IMR-90 (cell line): ENCODE data around the gene SH2D7. TPM values are rescaled to one million over a fixed set of nuclear protein-coding genes. Genes with fewer than 3 reads are reported as not detected.

ENCODE experiments used
- ATAC-seq: fragments of 200-7000 bp; cut with Tn5 transposase; 2 replicates; pipeline ENCODE4 v1.9.1; 2020; ENCODE audit warnings: low read depth, mild to moderate bottlenecking, moderate library complexity
- BruUV-seq: library from RNA; stranded (reverse); fragments of 400-500 nt; replicated peaks from 2 replicates; lab custom pipeline; 2021; lab: Mats Ljungman, UMichigan
- CTCF ChIA-PET: fragments of 300-600 bp; formaldehyde crosslinking; extraction: SDS; loops from one replicate; lab custom pipeline; 2021; ENCODE audit warnings: antibody characterized with exemption; lab: Yijun Ruan, JAX
- POLR2A ChIA-PET: fragments of 300-600 bp; sonication (Branson Sonifier 250); formaldehyde crosslinking; loops from one replicate; lab custom pipeline; 2022; ENCODE audit warnings: antibody characterized with exemption; ENCODE audit not compliant: unreplicated experiment; lab: Charles Lee
- DNase-seq: peaks from one replicate; pipeline ENCODE4 v3.0.0; 2013
- H2AFZ ChIP-seq: replicated peaks from 2 replicates; pipeline ENCODE3; 2013; ENCODE audit warnings: low read length, mild to moderate bottlenecking; ENCODE audit not compliant: poor library complexity
- H2AK5ac ChIP-seq: 2 replicates; pipeline ENCODE4 v1.6.1; 2013; ENCODE audit warnings: low read depth, low read length, inconsistent platforms
- H2AK9ac ChIP-seq: replicated peaks from 2 replicates; pipeline ENCODE3; 2013; ENCODE audit warnings: mild to moderate bottlenecking, low read depth, low read length, moderate library complexity; ENCODE audit not compliant: poor library complexity
- H2BK120ac ChIP-seq: 2 replicates; pipeline ENCODE4 v1.6.1; 2013; ENCODE audit warnings: low read depth, low read length, inconsistent platforms
- H2BK15ac ChIP-seq: 3 replicates; pipeline ENCODE4 v1.6.1; 2013; ENCODE audit warnings: low read depth, low read length, inconsistent platforms
- H2BK20ac ChIP-seq: 2 replicates; pipeline ENCODE4 v1.6.1; 2013; ENCODE audit warnings: low read depth, mild to moderate bottlenecking, inconsistent platforms, low read length, moderate library complexity
- H2BK5ac ChIP-seq: 2 replicates; pipeline ENCODE4 v1.6.1; 2013; ENCODE audit warnings: mild to moderate bottlenecking, low read depth, low read length, inconsistent platforms; ENCODE audit not compliant: poor library complexity, severe bottlenecking
- H3K14ac ChIP-seq: replicated peaks from 2 replicates; pipeline ENCODE4 v1.6.1; 2013; ENCODE audit warnings: low read depth, low read length, inconsistent platforms
- H3K18ac ChIP-seq: 2 replicates; pipeline ENCODE4 v1.6.1; 2013; ENCODE audit warnings: low read depth, low read length, control low read depth
- H3K23ac ChIP-seq: 2 replicates; pipeline ENCODE4 v1.6.1; 2013; ENCODE audit warnings: low read depth, low read length, inconsistent platforms
- H3K27ac ChIP-seq: 2 replicates; pipeline ENCODE4 v1.5.1; 2013; ENCODE audit warnings: mild to moderate bottlenecking, control low read depth, low read length; ENCODE audit not compliant: insufficient read depth
- H3K27me3 ChIP-seq: 2 replicates; pipeline ENCODE4 v1.6.1; 2013; ENCODE audit warnings: low read length; ENCODE audit not compliant: control insufficient read depth, insufficient read depth
- H3K36me3 ChIP-seq: 2 replicates; pipeline ENCODE4 v1.6.1; 2013; ENCODE audit warnings: low read length, mixed read lengths; ENCODE audit not compliant: control insufficient read depth, insufficient read depth
- H3K4ac ChIP-seq: 2 replicates; pipeline ENCODE4 v1.6.1; 2013; ENCODE audit warnings: low read depth, low read length, inconsistent platforms
- H3K4me1 ChIP-seq: 2 replicates; pipeline ENCODE4 v1.6.1; 2013; ENCODE audit warnings: low read length, mixed read lengths; ENCODE audit not compliant: control insufficient read depth, insufficient read depth
- H3K4me2 ChIP-seq: 2 replicates; pipeline ENCODE4 v1.6.1; 2013; ENCODE audit warnings: low read depth, mild to moderate bottlenecking, control low read depth, low read length, moderate library complexity
- H3K4me3 ChIP-seq: 2 replicates; pipeline ENCODE4 v1.5.1; 2013; ENCODE audit warnings: low read depth, mild to moderate bottlenecking, control low read depth, low read length, moderate library complexity; ENCODE audit not compliant: insufficient read depth
- H3K56ac ChIP-seq: 2 replicates; pipeline ENCODE4 v1.6.1; 2013; ENCODE audit warnings: low read length, inconsistent platforms; ENCODE audit not compliant: insufficient read depth; ENCODE audit errors: extremely low read depth
- H3K79me1 ChIP-seq, 2 experiments: 2 replicates each; pipeline ENCODE4 v1.6.1; 2013; ENCODE audit warnings: low read length in 2 of 2, inconsistent platforms in 1 of 2, low read depth in 1 of 2
- H3K9ac ChIP-seq: 2 replicates; pipeline ENCODE4 v1.6.1; 2013; ENCODE audit warnings: low read depth, low read length, control low read depth
- H3K9me1 ChIP-seq: 2 replicates; pipeline ENCODE4 v1.6.1; 2013; ENCODE audit warnings: low read length, inconsistent platforms; ENCODE audit not compliant: insufficient read depth
- H3K9me3 ChIP-seq: 2 replicates; pipeline ENCODE4 v1.6.1; 2013; ENCODE audit warnings: low read length; ENCODE audit not compliant: control insufficient read depth, insufficient read depth
- H4K20me1 ChIP-seq: 2 replicates; pipeline ENCODE4 v1.6.1; 2013; ENCODE audit warnings: low read length, inconsistent platforms; ENCODE audit not compliant: insufficient read depth
- H4K5ac ChIP-seq: 2 replicates; pipeline ENCODE4 v1.6.1; 2013; ENCODE audit warnings: mild to moderate bottlenecking, low read depth, low read length, control low read depth
- H4K8ac ChIP-seq, 2 experiments: 2 replicates each; pipeline ENCODE4 v1.6.1; 2013; ENCODE audit warnings: low read depth in 2 of 2, low read length in 2 of 2, control low read depth in 1 of 2, inconsistent platforms in 1 of 2
- H4K91ac ChIP-seq: 2 replicates; pipeline ENCODE4 v1.6.1; 2013; ENCODE audit warnings: low read depth, low read length, inconsistent platforms; ENCODE audit not compliant: insufficient read depth
- BHLHE40 ChIP-seq: fragments of 150-350 bp; IDR thresholded peaks from 2 replicates; pipeline ENCODE4 v1.6.1; 2016; ENCODE audit warnings: mild to moderate bottlenecking, low read depth, low read length
- CEBPB ChIP-seq: IDR thresholded peaks from 2 replicates; pipeline ENCODE4 v1.6.1; 2012; ENCODE audit warnings: low read depth, low read length, improper control_type of control experiment
- CHD1 ChIP-seq: IDR thresholded peaks from 2 replicates; pipeline ENCODE4 v1.6.1; 2012; ENCODE audit warnings: low read depth, low read length, improper control_type of control experiment
- CTCF ChIP-seq: conservative IDR thresholded peaks from 2 replicates; pipeline ENCODE4 v1.5.1; 2012; ENCODE audit warnings: mild to moderate bottlenecking, low read depth, low read length, improper control_type of control experiment
- ELK1 ChIP-seq: fragments of 150-350 bp; IDR thresholded peaks from 2 replicates; pipeline ENCODE4 v1.6.1; 2016; ENCODE audit warnings: low read depth, mild to moderate bottlenecking, low read length, moderate library complexity, borderline replicate concordance
- FOS ChIP-seq: fragments of 150-350 bp; IDR thresholded peaks from 2 replicates; pipeline ENCODE4 v1.6.1; 2016; ENCODE audit warnings: low read depth, low read length
- MAFK ChIP-seq: IDR thresholded peaks from 2 replicates; pipeline ENCODE4 v1.6.1; 2012; ENCODE audit warnings: low read depth, low read length, improper control_type of control experiment
- MAZ ChIP-seq: IDR thresholded peaks from 2 replicates; pipeline ENCODE4 v1.6.1; 2012; ENCODE audit warnings: low read depth, mild to moderate bottlenecking, low read length, improper control_type of control experiment, moderate library complexity, borderline replicate concordance
- MXI1 ChIP-seq: IDR thresholded peaks from 2 replicates; pipeline ENCODE4 v1.6.1; 2012; ENCODE audit warnings: low read depth, mild to moderate bottlenecking, low read length, moderate library complexity, borderline replicate concordance
- NFE2L2 ChIP-seq: fragments of 150-350 bp; IDR thresholded peaks from 2 replicates; pipeline ENCODE4 v1.6.1; 2016; ENCODE audit warnings: low read depth, mild to moderate bottlenecking, low read length
- POLR2A ChIP-seq: IDR thresholded peaks from 2 replicates; pipeline ENCODE4 v1.6.1; 2012; ENCODE audit warnings: mild to moderate bottlenecking, low read depth, low read length
- RAD21 ChIP-seq: IDR thresholded peaks from 2 replicates; pipeline ENCODE4 v1.6.1; 2012; ENCODE audit warnings: low read length, improper control_type of control experiment
- RCOR1 ChIP-seq: IDR thresholded peaks from 2 replicates; pipeline ENCODE4 v1.6.1; 2012; ENCODE audit warnings: mild to moderate bottlenecking, low read length, improper control_type of control experiment; ENCODE audit not compliant: insufficient replicate concordance
- RFX5 ChIP-seq: IDR thresholded peaks from 2 replicates; pipeline ENCODE4 v1.8.0; 2012; ENCODE audit warnings: low read depth, mild to moderate bottlenecking, low read length, moderate library complexity
- SMC3 ChIP-seq: fragments of 150-350 bp; IDR thresholded peaks from 2 replicates; pipeline ENCODE4 v1.6.1; 2016; ENCODE audit warnings: low read depth, mild to moderate bottlenecking, antibody characterized with exemption, low read length, moderate library complexity
- WGBS, 2 experiments: methylation state at CpG; one replicate each; pipeline versions ENCODE4 v1.1.5 to v1.1.7; 2013; ENCODE audit warnings: missing lambda C conversion rate in 2 of 2; ENCODE audit not compliant: insufficient read length in 1 of 2; ENCODE audit errors: extremely low coverage in 2 of 2; 5-methylcytosine and 5-hydroxymethylcytosine counted together
- dilution Hi-C: fragments of 300-500 bp; cut with HindIII; formaldehyde crosslinking; loops from one replicate; pipeline ENCODE4 v1.14.3; 2018; ENCODE audit warnings: low sequenced_read_pairs; ENCODE audit not compliant: unreplicated experiment
- in situ Hi-C: fragments of 300-500 bp; cut with MboI; formaldehyde crosslinking; loops from 3 replicates; pipeline ENCODE4 v1.14.3; 2019; ENCODE audit warnings: low sequenced_read_pairs, inconsistent platforms, mixed read lengths
- intact Hi-C: fragments of 100-400 bp; cut with micrococcal nuclease; formaldehyde crosslinking; loops from 2 replicates; pipeline ENCODE4 v1.10.0; 2022
- polyA plus RNA-seq, 3 experiments: library from polyadenylated mRNA; depleted of rRNA; stranded (reverse); fragments of >200 nt; gene quantifications; 2 replicates each; pipeline ENCODE4 v1.2.3, GENCODE V29; 2012; ENCODE audit warnings: low replicate concordance in 1 of 3
- total RNA-seq: library from RNA; depleted of rRNA; stranded (reverse); fragments of >200 nt; gene quantifications from 2 replicates; pipeline ENCODE4 v1.2.3, GENCODE V29; 2012
- TF ChIP-seq, protein P1 (sequence below): fragments of 150-350 bp; IDR thresholded peaks from 2 replicates; pipeline ENCODE4 v1.6.1; 2017; ENCODE audit warnings: mild to moderate bottlenecking, antibody characterized with exemption, low read length, low read depth

The SH2D7 gene
- total and polyA plus RNA-seq, 2 of the 4 experiments (the other 2 are of a cell fraction), result not detected

DNA sequence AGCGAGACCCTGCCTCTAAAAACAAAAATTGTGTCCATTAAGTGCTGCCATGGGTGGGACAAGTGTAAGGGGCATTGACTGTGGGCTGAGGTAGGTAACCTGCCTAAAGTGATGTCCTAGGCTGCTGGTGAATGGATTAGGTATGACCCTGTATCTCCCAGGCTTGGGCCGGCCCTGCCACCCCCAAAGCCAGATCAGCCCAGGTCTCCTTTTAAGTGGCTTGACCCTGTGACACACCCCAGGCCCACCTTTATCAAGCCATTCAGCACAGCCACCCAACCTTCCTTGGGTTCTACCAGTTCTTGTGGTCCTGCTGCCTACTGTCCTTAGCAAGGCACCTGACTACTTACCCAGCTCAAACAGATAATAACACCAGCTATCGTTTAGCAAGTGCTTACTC is 20.2 kb downstream of the SH2D7 start:
- H2BK20ac ChIP-seq, result no peak overlapping the region
- no peak overlapping the region for H3K4me2 ChIP-seq
- peaks cover 2% of the 10 kb centered on the region; the same call in 1 of the 2 replicates for H3K4me1 ChIP-seq
- DNase-seq (no peak), ATAC-seq (no peak)
- no peak overlapping the region for H4K5ac ChIP-seq
- H3K9me3 ChIP-seq, result no peaks in the 10 kb centered on the region
- no peak overlapping the region for H2AK5ac ChIP-seq
- no peak overlapping the region for H3K4ac ChIP-seq
- no peaks in the 10 kb centered on the region for H3K36me3 ChIP-seq
- no peak for TF ChIP-seq MXI1
- TF ChIP-seq BHLHE40, result no peak
- TF ChIP-seq, protein P1, sequence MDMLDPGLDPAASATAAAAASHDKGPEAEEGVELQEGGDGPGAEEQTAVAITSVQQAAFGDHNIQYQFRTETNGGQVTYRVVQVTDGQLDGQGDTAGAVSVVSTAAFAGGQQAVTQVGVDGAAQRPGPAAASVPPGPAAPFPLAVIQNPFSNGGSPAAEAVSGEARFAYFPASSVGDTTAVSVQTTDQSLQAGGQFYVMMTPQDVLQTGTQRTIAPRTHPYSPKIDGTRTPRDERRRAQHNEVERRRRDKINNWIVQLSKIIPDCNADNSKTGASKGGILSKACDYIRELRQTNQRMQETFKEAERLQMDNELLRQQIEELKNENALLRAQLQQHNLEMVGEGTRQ, result no peak
- no peak for TF ChIP-seq FOS
- no peak for TF ChIP-seq MAZ
- TF ChIP-seq RFX5, result no peak
- TF ChIP-seq POLR2A, result no peak
- no peak for TF ChIP-seq RAD21
- TF ChIP-seq CTCF, result no peak
- TF ChIP-seq ELK1, result no peak
- no peak for TF ChIP-seq MAFK
- TF ChIP-seq CHD1, result no peak
- no peak for TF ChIP-seq RCOR1
- TF ChIP-seq SMC3, result no peak
- no peak for TF ChIP-seq NFE2L2
- TF ChIP-seq CEBPB, result no peak
- no peak overlapping the region for H2AK9ac ChIP-seq
- H2BK120ac ChIP-seq, result no peak overlapping the region
- WGBS, 2 experiments, result no CpG with 5 or more reads among the region's 3 CpGs
- H3K18ac ChIP-seq, result no peak overlapping the region
- no peaks in the 10 kb centered on the region; the same call in 1 of the 2 replicates for H3K27me3 ChIP-seq
- CTCF ChIA-PET, result interaction anchor here (0.6 to 2.0 kb wide), 9 partner anchors 11 to 411 kb away, joined by 3 to 7 read pairs (median 4); no protein-coding TSS in a partner anchor
- dilution Hi-C loops, result no loop called here
- intact Hi-C loops, result no loop called here
- POLR2A ChIA-PET, result interaction anchor here (1.0 kb wide), 1 partner anchor 187 kb away, joined by 4 read pairs; the partner anchor contains the start of gene SKIC8
- H2AFZ ChIP-seq, result no peak overlapping the region
- H3K56ac ChIP-seq, result no peak overlapping the region
- in situ Hi-C loops, result loop anchor here (10.0 kb wide), 2 partner anchors 122 to 312 kb away; partner anchors contain the start of gene ACSBG1
- no peak overlapping the region for H3K9ac ChIP-seq
- H4K20me1 ChIP-seq, result peaks cover 11% of the 10 kb centered on the region; the same call in 1 of the 2 replicates
- no peak overlapping the region for H3K14ac ChIP-seq
- H3K4me3 ChIP-seq, result no peak overlapping the region
- H2BK15ac ChIP-seq, result no peak overlapping the region
- H3K23ac ChIP-seq, result no peak overlapping the region
- no peak overlapping the region for H3K27ac ChIP-seq
- no TSS peak for BruUV-seq
- H4K8ac ChIP-seq, result no peak overlapping the region
- no peaks in the 10 kb centered on the region for H3K9me1 ChIP-seq
- no peak overlapping the region for H4K91ac ChIP-seq
- no peak overlapping the region for H2BK5ac ChIP-seq
- H3K79me1 ChIP-seq, result no peaks in the 10 kb centered on the region
